Measurements from ENCODE around the gene SMIM10L2A.

- TF ChIP-seq CTCF (IDR thresholded peaks at IDR 0.05) (no peak), POLR2A (IDR thresholded peaks at IDR 0.05) (no peak)
Observed at GRCh38 chrX:135449637-135450550, 28.1 kb downstream of the SMIM10L2A start.
